ENCODE measurements around the gene DGKZ. TPM values are rescaled to one million over a fixed set of nuclear protein-coding genes. Genes with fewer than 3 reads are reported as not detected.

DGKZ gene
- total RNA-seq, 2 experiments from 2014 or later = 96.9 to 132 TPM

- CTCF ChIA-PET = interaction anchor here (0.7 to 7.0 kb wide), 25 partner anchors 9 to 436 kb away, joined by 3 to 189 read pairs (median 4); no protein-coding TSS in a partner anchor
- peaks cover 5% of the 10 kb centered on the region for H3K27me3 Mint-ChIP-seq
- ATAC-seq = peak; percentile 85
Measured at GRCh38 chr11:46308631-46309419, 38.4 kb upstream of the DGKZ start.

GRCh38 chr11:46309814-46310259 is 37.4 kb upstream of the DGKZ start:
- ATAC-seq (peak; percentile 22), DNase-seq (no peak)
- peaks cover 9% of the 10 kb centered on the region for H3K4me1 Mint-ChIP-seq
- no peak overlapping the region for H3K27ac Mint-ChIP-seq
- H3K9me3 Mint-ChIP-seq (ENCODE audit: low read depth) = no peaks in the 10 kb centered on the region
- CTCF ChIA-PET = interaction anchor here (0.9 to 7.0 kb wide), 14 partner anchors 8 to 437 kb away, joined by 3 to 189 read pairs (median 5); no protein-coding TSS in a partner anchor
- no peak overlapping the region for H3K4me3 Mint-ChIP-seq
- no peaks in the 10 kb centered on the region for H3K36me3 Mint-ChIP-seq
- H3K27me3 Mint-ChIP-seq = peaks cover 5% of the 10 kb centered on the region

More at GRCh38 chr11:46308631-46309419, 38.4 kb upstream of the DGKZ start:
- Mint-ChIP-seq H3K36me3 (no peaks in the 10 kb centered on the region), H3K27ac (no peak overlapping the region), H3K4me1 (peaks cover 9% of the 10 kb centered on the region), H3K4me3 (no peak overlapping the region), H3K9me3 (ENCODE audit: low read depth) (no peaks in the 10 kb centered on the region)
- DNase-seq = peak; percentile 80

- H3K27ac Mint-ChIP-seq = no peak overlapping the region
- H3K36me3 Mint-ChIP-seq = no peaks in the 10 kb centered on the region
- no peaks in the 10 kb centered on the region for H3K9me3 Mint-ChIP-seq (ENCODE audit: low read depth)
- H3K4me3 Mint-ChIP-seq = no peak overlapping the region
- ATAC-seq (peak; percentile 73), DNase-seq (peak; percentile 82)
- peaks cover 21% of the 10 kb centered on the region for H3K4me1 Mint-ChIP-seq
- CTCF ChIA-PET = interaction anchor here (0.8 to 6.8 kb wide), 10 partner anchors 8 to 77 kb away, joined by 3 to 128 read pairs (median 6); partner anchors contain the start of gene CHRM4
- H3K27me3 Mint-ChIP-seq = peaks cover 2% of the 10 kb centered on the region
Measured at GRCh38 chr11:46315033-46315738, 32.1 kb upstream of the DGKZ start.

GRCh38 chr11:46315783-46316563 is 31.3 kb upstream of the DGKZ start:
- CTCF ChIA-PET = interaction anchor here (0.8 to 6.8 kb wide), 9 partner anchors 8 to 215 kb away, joined by 3 to 128 read pairs (median 7); partner anchors contain the start of gene CHRM4
- DNase-seq (no peak), ATAC-seq (no peak)
- Mint-ChIP-seq H3K4me3 (no peak overlapping the region), H3K27me3 (peaks cover 2% of the 10 kb centered on the region), H3K27ac (no peak overlapping the region), H3K36me3 (no peaks in the 10 kb centered on the region), H3K9me3 (ENCODE audit: low read depth) (no peaks in the 10 kb centered on the region), H3K4me1 (peaks cover 21% of the 10 kb centered on the region)

GRCh38 chr11:46319074-46319453 is 28.2 kb upstream of the DGKZ start:
- no peaks in the 10 kb centered on the region for H3K27me3 Mint-ChIP-seq
- H3K27ac Mint-ChIP-seq = peak overlapping the region; percentile 74
- ATAC-seq (no peak), DNase-seq (no peak)
- peaks cover 21% of the 10 kb centered on the region for H3K4me1 Mint-ChIP-seq
- H3K9me3 Mint-ChIP-seq (ENCODE audit: low read depth) = no peaks in the 10 kb centered on the region
- CTCF ChIA-PET = interaction anchor here (1.5 to 6.8 kb wide), 5 partner anchors 10 to 80 kb away, joined by 5 to 128 read pairs (median 26); no protein-coding TSS in a partner anchor
- no peaks in the 10 kb centered on the region for H3K36me3 Mint-ChIP-seq
- no peak overlapping the region for H3K4me3 Mint-ChIP-seq

GRCh38 chr11:46321757-46322156 is 25.5 kb upstream of the DGKZ start:
- Mint-ChIP-seq H3K36me3 (no peaks in the 10 kb centered on the region), H3K4me3 (no peak overlapping the region), H3K9me3 (ENCODE audit: low read depth) (no peaks in the 10 kb centered on the region), H3K27me3 (peaks cover 4% of the 10 kb centered on the region), H3K4me1 (peaks cover 19% of the 10 kb centered on the region), H3K27ac (no peak overlapping the region)
- CTCF ChIA-PET = interaction anchor here (1.1 to 2.0 kb wide), 2 partner anchors 12 to 47 kb away, joined by 3 to 5 read pairs; no protein-coding TSS in a partner anchor
- DNase-seq = no peak
- ATAC-seq = no peak

GRCh38 chr11:46322759-46323158 is 24.5 kb upstream of the DGKZ start:
- Mint-ChIP-seq H3K4me1 (peaks cover 19% of the 10 kb centered on the region), H3K27ac (no peak overlapping the region), H3K9me3 (ENCODE audit: low read depth) (no peaks in the 10 kb centered on the region), H3K36me3 (no peaks in the 10 kb centered on the region), H3K27me3 (peaks cover 8% of the 10 kb centered on the region), H3K4me3 (no peak overlapping the region)
- ATAC-seq = no peak
- DNase-seq = no peak
- CTCF ChIA-PET = interaction anchor here (1.0 to 2.0 kb wide), 2 partner anchors 9 to 13 kb away, joined by 5 read pairs; no protein-coding TSS in a partner anchor

- Mint-ChIP-seq H3K27me3 (peaks cover 37% of the 10 kb centered on the region), H3K4me1 (peaks cover 20% of the 10 kb centered on the region), H3K4me3 (no peak overlapping the region), H3K36me3 (no peaks in the 10 kb centered on the region), H3K27ac (no peak overlapping the region), H3K9me3 (ENCODE audit: low read depth) (no peaks in the 10 kb centered on the region)
- no peak for DNase-seq
- CTCF ChIA-PET = no interaction called here
- ATAC-seq = no peak
Measured at GRCh38 chr11:46326813-46327416, 20.3 kb upstream of the DGKZ start.

GRCh38 chr11:46327829-46328228 is 19.4 kb upstream of the DGKZ start:
- Mint-ChIP-seq H3K4me3 (no peak overlapping the region), H3K9me3 (ENCODE audit: low read depth) (no peaks in the 10 kb centered on the region), H3K27ac (no peak overlapping the region), H3K36me3 (no peaks in the 10 kb centered on the region), H3K4me1 (peaks cover 20% of the 10 kb centered on the region), H3K27me3 (peaks cover 44% of the 10 kb centered on the region)
- DNase-seq = no peak
- no peak for ATAC-seq
- CTCF ChIA-PET = interaction anchor here (0.8 kb wide), 1 partner anchor 19 kb away, joined by 3 read pairs; no protein-coding TSS in a partner anchor

GRCh38 chr11:46330154-46330553 is 17.1 kb upstream of the DGKZ start:
- DNase-seq = no peak
- Mint-ChIP-seq H3K4me3 (no peak overlapping the region), H3K27ac (no peak overlapping the region), H3K4me1 (peaks cover 23% of the 10 kb centered on the region), H3K27me3 (peaks cover 63% of the 10 kb centered on the region), H3K36me3 (no peaks in the 10 kb centered on the region), H3K9me3 (ENCODE audit: low read depth) (no peaks in the 10 kb centered on the region)
- CTCF ChIA-PET = interaction anchor here (1.3 to 3.2 kb wide), 10 partner anchors 9 to 91 kb away, joined by 3 to 26 read pairs (median 4); no protein-coding TSS in a partner anchor
- ATAC-seq = no peak

GRCh38 chr11:46330563-46331281 is 16.5 kb upstream of the DGKZ start:
- peaks cover 63% of the 10 kb centered on the region for H3K27me3 Mint-ChIP-seq
- H3K27ac Mint-ChIP-seq = no peak overlapping the region
- ATAC-seq = peak; percentile 5
- H3K4me1 Mint-ChIP-seq = peaks cover 23% of the 10 kb centered on the region
- H3K4me3 Mint-ChIP-seq = no peak overlapping the region
- DNase-seq = no peak
- CTCF ChIA-PET = interaction anchor here (1.3 to 3.2 kb wide), 10 partner anchors 8 to 91 kb away, joined by 3 to 26 read pairs (median 4); no protein-coding TSS in a partner anchor
- no peaks in the 10 kb centered on the region for H3K36me3 Mint-ChIP-seq
- H3K9me3 Mint-ChIP-seq (ENCODE audit: low read depth) = no peaks in the 10 kb centered on the region

Data from activated CD8-positive, alpha-beta memory T cell treated with anti-CD3 and anti-CD28 coated beads, Interleukin-2, amount 10 ng/mL, durations not matched to agents 7 days and 5 days (primary cell).